ENCODE results near the gene PSRC1.

The PSRC1 gene

GRCh38 chr1:109271458-109271857 is 11.5 kb downstream of the PSRC1 start:
- DNase-seq = no peak

- DNase-seq = no peak
Measured at GRCh38 chr1:109270623-109271317, 12.2 kb downstream of the PSRC1 start.

- DNase-seq = no peak
Measured at GRCh38 chr1:109269981-109270622, 12.8 kb downstream of the PSRC1 start.

- DNase-seq = no peak
Measured at GRCh38 chr1:109269212-109269980, 13.5 kb downstream of the PSRC1 start.

GRCh38 chr1:109268431-109269211 is 14.3 kb downstream of the PSRC1 start:
- no peak for DNase-seq

GRCh38 chr1:109267743-109268300 is 15.1 kb downstream of the PSRC1 start:
- DNase-seq = no peak

GRCh38 chr1:109266965-109267364 is 16.0 kb downstream of the PSRC1 start:
- DNase-seq = no peak

GRCh38 chr1:109265741-109266330 is 17.1 kb downstream of the PSRC1 start:
- DNase-seq = no peak

GRCh38 chr1:109265016-109265415 is 17.9 kb downstream of the PSRC1 start:
- DNase-seq = no peak

- DNase-seq = no peak
Measured at GRCh38 chr1:109264379-109264755, 18.6 kb downstream of the PSRC1 start.

- DNase-seq = peak; percentile 79
Measured at GRCh38 chr1:109263597-109264378, 19.2 kb downstream of the PSRC1 start.

- no peak for DNase-seq
Measured at GRCh38 chr1:109263234-109263596, 19.7 kb downstream of the PSRC1 start.

- DNase-seq = no peak
Measured at GRCh38 chr1:109262231-109263055, 20.5 kb downstream of the PSRC1 start.

- no peak for DNase-seq
Measured at GRCh38 chr1:109261578-109261977, 21.4 kb downstream of the PSRC1 start.

- DNase-seq = no peak
Measured at GRCh38 chr1:109261006-109261405, 21.9 kb downstream of the PSRC1 start.

GRCh38 chr1:109259674-109260557 is 23.0 kb downstream of the PSRC1 start:
- DNase-seq = no peak

GRCh38 chr1:109258481-109259466 is 24.2 kb downstream of the PSRC1 start:
- DNase-seq = no peak

GRCh38 chr1:109257682-109258421 is 25.1 kb downstream of the PSRC1 start:
- no peak for DNase-seq

Measured in inflammatory macrophage treated with lipopolysaccharide for 4 hours (primary cell).